ENCODE measurements around the gene RP9.

DNA sequence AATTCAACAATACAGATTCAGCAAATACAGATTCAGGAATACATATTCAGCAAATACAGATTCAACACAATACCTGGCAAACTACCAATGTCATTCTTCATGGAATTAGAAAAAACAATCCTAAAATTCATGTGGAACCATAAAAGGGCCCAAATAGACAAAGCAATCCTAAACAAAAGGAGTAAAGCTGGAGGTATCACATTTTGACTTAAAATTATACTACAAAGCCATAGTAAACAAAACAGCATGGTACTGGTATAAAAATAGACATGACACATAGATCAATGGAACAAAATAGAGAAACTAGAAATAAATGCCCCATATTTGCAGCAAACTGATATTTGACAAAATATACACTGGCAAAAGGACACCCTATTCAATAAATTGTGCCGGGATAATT is 43.2 kb downstream of the RP9 start:
- TF ChIP-seq CTCF (IDR thresholded peaks at IDR 0.05) (no peak), EZH2 (IDR thresholded peaks at IDR 0.05) (no peak)
